Liver (tissue), 9 donors: Measurements from ENCODE around the gene CNTD1. TPM values are rescaled to one million over a fixed set of nuclear protein-coding genes. Genes with fewer than 3 reads are reported as not detected.

ENCODE experiments used
- DNase-seq: peaks from one replicate; pipeline ENCODE4 v3.0.0-alpha.2; 2017; ENCODE audit warnings: low spot score
- H3K27ac ChIP-seq, 2 donors: one replicate each; pipeline ENCODE4 v1.7.0; 2013; ENCODE audit warnings: inconsistent platforms in 2 of 2, low read length in 2 of 2, control low read depth in 1 of 2, low read depth in 1 of 2, mild to moderate bottlenecking in 1 of 2
- H3K27me3 ChIP-seq, 4 donors: one replicate each; pipeline versions ENCODE4 v1.6.1 to v1.7.0; 2013; ENCODE audit warnings: low read length in 3 of 4, inconsistent platforms in 1 of 4, mild to moderate bottlenecking in 1 of 4, moderate library complexity in 1 of 4; ENCODE audit not compliant: control insufficient read depth in 4 of 4, insufficient read depth in 4 of 4
- H3K36me3 ChIP-seq, 4 donors: one replicate each; pipeline versions ENCODE4 v1.6.1 to v1.7.0; 2013; ENCODE audit warnings: low read length in 3 of 4, mild to moderate bottlenecking in 3 of 4, low read depth in 1 of 4, moderate library complexity in 1 of 4; ENCODE audit not compliant: control insufficient read depth in 4 of 4, insufficient read depth in 3 of 4
- H3K4me1 ChIP-seq, 4 donors: one replicate each; pipeline versions ENCODE4 v1.6.1 to v1.7.0; 2013; ENCODE audit warnings: low read length in 3 of 4, mild to moderate bottlenecking in 3 of 4, moderate library complexity in 1 of 4; ENCODE audit not compliant: control insufficient read depth in 4 of 4, insufficient read depth in 4 of 4
- H3K4me3 ChIP-seq, 3 donors: one replicate each; pipeline versions ENCODE4 v1.6.1 to v1.7.0; 2013; ENCODE audit warnings: low read length in 3 of 3, control low read depth in 1 of 3, low read depth in 1 of 3, mild to moderate bottlenecking in 1 of 3
- H3K9ac ChIP-seq, 2 donors: one replicate each; pipeline ENCODE4 v1.7.0; 2013; ENCODE audit warnings: low read length in 2 of 2, mild to moderate bottlenecking in 2 of 2, moderate library complexity in 2 of 2, control low read depth in 1 of 2, low read depth in 1 of 2
- H3K9me3 ChIP-seq, 4 donors: one replicate each; pipeline versions ENCODE4 v1.6.1 to v1.7.0; 2013; ENCODE audit warnings: low read length in 3 of 4; ENCODE audit not compliant: control insufficient read depth in 4 of 4
- EGR1 ChIP-seq, 2 donors: IDR thresholded peaks; 2 replicates each; pipeline ENCODE4 v1.6.1; 2016 to 2018; ENCODE audit warnings: antibody characterized with exemption in 2 of 2, low read depth in 2 of 2
- FOXA1 ChIP-seq: IDR thresholded peaks from 2 replicates; pipeline ENCODE4 v1.6.1; 2016; ENCODE audit warnings: antibody characterized with exemption
- GABPA ChIP-seq, 2 donors: IDR thresholded peaks in 1 of 2; conservative IDR thresholded peaks in 1 of 2; 2 replicates each; pipeline ENCODE4 v1.6.1; 2016; ENCODE audit warnings: antibody characterized with exemption in 2 of 2, mild to moderate bottlenecking in 1 of 2, moderate library complexity in 1 of 2
- HNF4A ChIP-seq, 2 donors: conservative IDR thresholded peaks; 2 replicates each; pipeline ENCODE4 v1.6.1; 2016; ENCODE audit warnings: antibody characterized with exemption in 2 of 2, mild to moderate bottlenecking in 2 of 2
- HNF4G ChIP-seq: IDR thresholded peaks from 2 replicates; pipeline ENCODE4 v1.6.1; 2016; ENCODE audit warnings: antibody characterized with exemption
- JUND ChIP-seq, 2 donors: IDR thresholded peaks; 2 replicates each; pipeline ENCODE4 v1.6.1; 2016; ENCODE audit warnings: antibody characterized with exemption in 2 of 2
- NR2F2 ChIP-seq: IDR thresholded peaks from 2 replicates; pipeline ENCODE4 v1.6.1; 2016; ENCODE audit warnings: antibody characterized with exemption
- RAD21 ChIP-seq, 2 donors: IDR thresholded peaks; 2 replicates each; pipeline ENCODE4 v1.6.1; 2016; ENCODE audit warnings: antibody characterized with exemption in 2 of 2, mild to moderate bottlenecking in 2 of 2
- REST ChIP-seq: IDR thresholded peaks from 2 replicates; pipeline ENCODE4 v1.6.1; 2016; ENCODE audit warnings: antibody characterized with exemption, mild to moderate bottlenecking
- RXRA ChIP-seq, 2 donors: IDR thresholded peaks; 2 replicates each; pipeline ENCODE4 v1.6.1; 2017 to 2018; ENCODE audit warnings: antibody characterized with exemption in 2 of 2, mild to moderate bottlenecking in 1 of 2
- SP1 ChIP-seq: IDR thresholded peaks from 2 replicates; pipeline ENCODE4 v1.6.1; 2018; ENCODE audit warnings: antibody characterized with exemption, mild to moderate bottlenecking
- TAF1 ChIP-seq: conservative IDR thresholded peaks from 2 replicates; pipeline ENCODE4 v1.6.1; 2016; ENCODE audit warnings: antibody characterized with exemption, mild to moderate bottlenecking
- YY1 ChIP-seq: IDR thresholded peaks from 2 replicates; pipeline ENCODE4 v1.6.1; 2016; ENCODE audit warnings: antibody characterized with exemption, mild to moderate bottlenecking
- ZBTB33 ChIP-seq: IDR thresholded peaks from 2 replicates; pipeline ENCODE4 v1.6.1; 2016; ENCODE audit warnings: antibody characterized with exemption
- WGBS: extraction: QIAGEN DNeasy Blood & Tissue Kit; methylation state at CpG from one replicate; pipeline ENCODE4 v1.1.7; 2013; 5-methylcytosine and 5-hydroxymethylcytosine counted together
- polyA plus RNA-seq, 2 donors: library from polyadenylated mRNA; stranded (reverse) in 1 of 2; unstranded in 1 of 2; fragments of 200-250 nt in 1 of 2; fragments of >200 nt in 1 of 2; fragmentation: Nextera tagmentation in 1 of 2; extraction: Ambion mirVana in 1 of 2; gene quantifications; one replicate each; pipeline versions ENCODE4 v1.2.1 to v1.2.3, GENCODE V29; 2013 to 2015
- total RNA-seq, 2 donors: library from RNA; depleted of rRNA; stranded (reverse); fragments of >200 nt; gene quantifications; one replicate each; pipeline ENCODE4 v1.2.3, GENCODE V29; 2014
- TF ChIP-seq, protein P1 (sequence below): fragments of 150-350 bp; IDR thresholded peaks from 2 replicates; pipeline ENCODE4 v1.5.1; 2017; ENCODE audit warnings: improper control_type of control experiment, low read depth, low read length; ENCODE audit not compliant: missing input control
- TF ChIP-seq, protein P2 (sequence below): IDR thresholded peaks from 2 replicates; pipeline ENCODE4 v1.6.1; 2016; ENCODE audit warnings: antibody characterized with exemption
- TF ChIP-seq, protein P3 (sequence below): IDR thresholded peaks from 2 replicates; pipeline ENCODE4 v1.6.1; 2016; ENCODE audit warnings: antibody characterized with exemption
- donor health status: healthy.
- donor health status: healthy.
- donor health status: healthy.
- donor health status: healthy.
- donor health status: healthy.

Gene CNTD1
- total and polyA plus RNA-seq, 4 donors = 0.28 to 0.93 (median 0.89) TPM; not detected in 1

- no peak for TF ChIP-seq REST
- TF ChIP-seq EGR1 (IDR thresholded peaks at IDR 0.05; ENCODE audit: low read depth in 2 of 2) = no peak
- no peak for TF ChIP-seq TAF1
- TF ChIP-seq, protein P1, sequence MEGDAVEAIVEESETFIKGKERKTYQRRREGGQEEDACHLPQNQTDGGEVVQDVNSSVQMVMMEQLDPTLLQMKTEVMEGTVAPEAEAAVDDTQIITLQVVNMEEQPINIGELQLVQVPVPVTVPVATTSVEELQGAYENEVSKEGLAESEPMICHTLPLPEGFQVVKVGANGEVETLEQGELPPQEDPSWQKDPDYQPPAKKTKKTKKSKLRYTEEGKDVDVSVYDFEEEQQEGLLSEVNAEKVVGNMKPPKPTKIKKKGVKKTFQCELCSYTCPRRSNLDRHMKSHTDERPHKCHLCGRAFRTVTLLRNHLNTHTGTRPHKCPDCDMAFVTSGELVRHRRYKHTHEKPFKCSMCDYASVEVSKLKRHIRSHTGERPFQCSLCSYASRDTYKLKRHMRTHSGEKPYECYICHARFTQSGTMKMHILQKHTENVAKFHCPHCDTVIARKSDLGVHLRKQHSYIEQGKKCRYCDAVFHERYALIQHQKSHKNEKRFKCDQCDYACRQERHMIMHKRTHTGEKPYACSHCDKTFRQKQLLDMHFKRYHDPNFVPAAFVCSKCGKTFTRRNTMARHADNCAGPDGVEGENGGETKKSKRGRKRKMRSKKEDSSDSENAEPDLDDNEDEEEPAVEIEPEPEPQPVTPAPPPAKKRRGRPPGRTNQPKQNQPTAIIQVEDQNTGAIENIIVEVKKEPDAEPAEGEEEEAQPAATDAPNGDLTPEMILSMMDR = no peak
- TF ChIP-seq, protein P2, sequence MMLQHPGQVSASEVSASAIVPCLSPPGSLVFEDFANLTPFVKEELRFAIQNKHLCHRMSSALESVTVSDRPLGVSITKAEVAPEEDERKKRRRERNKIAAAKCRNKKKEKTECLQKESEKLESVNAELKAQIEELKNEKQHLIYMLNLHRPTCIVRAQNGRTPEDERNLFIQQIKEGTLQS = no peak
- TF ChIP-seq SP1 = no peak
- no peak for TF ChIP-seq HNF4G
- TF ChIP-seq YY1 = no peak
- no peak for TF ChIP-seq ZBTB33
- TF ChIP-seq HNF4A (conservative IDR thresholded peaks at IDR 0.05) = no peak
- TF ChIP-seq, protein P3, sequence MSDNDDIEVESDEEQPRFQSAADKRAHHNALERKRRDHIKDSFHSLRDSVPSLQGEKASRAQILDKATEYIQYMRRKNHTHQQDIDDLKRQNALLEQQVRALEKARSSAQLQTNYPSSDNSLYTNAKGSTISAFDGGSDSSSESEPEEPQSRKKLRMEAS = no peak
- TF ChIP-seq NR2F2 = no peak
- no peak for TF ChIP-seq JUND (IDR thresholded peaks at IDR 0.05)
- no peak for TF ChIP-seq RAD21 (IDR thresholded peaks at IDR 0.05)
- no peak for TF ChIP-seq GABPA (IDR thresholded peaks at IDR 0.05 in 1 of 2, conservative IDR thresholded peaks at IDR 0.05 in 1 of 2)
- TF ChIP-seq RXRA (IDR thresholded peaks at IDR 0.05) = no peak
- no peak for TF ChIP-seq FOXA1
- no peak for DNase-seq
- H3K4me3 ChIP-seq = no peak overlapping the region
- H3K9ac ChIP-seq = no peak overlapping the region
- peaks cover 0 to 17% (median 15%) of the 10 kb centered on the region in 4 donors for H3K4me1 ChIP-seq
- H3K27ac ChIP-seq = no peak overlapping the region
- peaks cover 5 to 16% (median 5%) of the 10 kb centered on the region in 4 donors for H3K36me3 ChIP-seq
- no peaks in the 10 kb centered on the region for H3K27me3 ChIP-seq
- H3K9me3 ChIP-seq = no peaks in the 10 kb centered on the region
- WGBS = 95% methylated on average over 9 of the region's 9 CpGs
Measured at GRCh38 chr17:42849031-42849430, 50.4 kb downstream of the CNTD1 start.
